HEK293 (cell line): Measurements from ENCODE around the gene TBC1D8.

ENCODE experiments used
- CTCF ChIP-seq: fragments of 450-650 bp; formaldehyde crosslinking; IDR thresholded peaks from 2 replicates; pipeline ENCODE4 v1.5.1; 2016; ENCODE audit warnings: missing biosample characterization, missing genetic modification characterization
- ZFP37 ChIP-seq: fragments of 450-650 bp; formaldehyde crosslinking; IDR thresholded peaks from 2 replicates; pipeline ENCODE4 v1.5.1; 2016; ENCODE audit warnings: missing biosample characterization, missing genetic modification characterization
- ZNF169 ChIP-seq: fragments of 450-650 bp; formaldehyde crosslinking; IDR thresholded peaks from 2 replicates; pipeline ENCODE4 v1.5.1; 2016; ENCODE audit warnings: missing biosample characterization, missing genetic modification characterization
- ZNF239 ChIP-seq: fragments of 450-650 bp; formaldehyde crosslinking; IDR thresholded peaks from 2 replicates; pipeline ENCODE4 v1.5.1; 2016; ENCODE audit warnings: missing biosample characterization, missing genetic modification characterization

- TF ChIP-seq CTCF (tag by site-specific recombination) (no peak), ZNF169 (tag by site-specific recombination) (no peak), ZNF239 (tag by site-specific recombination) (no peak), ZFP37 (tag by site-specific recombination) (no peak)
Measured at GRCh38 chr2:101022221-101022620, 129.0 kb downstream of the TBC1D8 start.
